Activated naive CD4-positive, alpha-beta T cell treated with anti-CD3 and anti-CD28 coated beads, Interleukin-2, amount 10 ng/mL, durations not matched to agents 7 days and 5 days (primary cell): ENCODE results near the gene FIBP.

Experiments used
- CTCF ChIA-PET: fragments of 350-600 bp; sonication (Branson Sonifier 250); formaldehyde crosslinking; loops from one replicate; lab custom pipeline; 2021; ENCODE audit warnings: antibody characterized with exemption; lab: Charles Lee
- DNase-seq: peaks from one replicate; pipeline ENCODE4 v3.0.0-alpha.2; 2020
- H3K27ac Mint-ChIP-seq: one replicate; pipeline ENCODE4 v1.8.0; 2021; ENCODE audit warnings: mild to moderate bottlenecking, moderate library complexity, mixed read lengths
- H3K27me3 Mint-ChIP-seq: one replicate; pipeline ENCODE4 v1.8.0; 2021; ENCODE audit warnings: mild to moderate bottlenecking, mixed read lengths
- H3K36me3 Mint-ChIP-seq: one replicate; pipeline ENCODE4 v1.8.0; 2021; ENCODE audit warnings: mixed read lengths
- H3K4me1 Mint-ChIP-seq: one replicate; pipeline ENCODE4 v1.8.0; 2021; ENCODE audit warnings: mixed read lengths
- H3K4me3 Mint-ChIP-seq: one replicate; pipeline ENCODE4 v1.8.0; 2021; ENCODE audit warnings: mild to moderate bottlenecking, moderate library complexity, mixed read lengths
- H3K9me3 Mint-ChIP-seq: one replicate; pipeline ENCODE4 v1.8.0; 2021; ENCODE audit warnings: mixed read lengths

The FIBP gene

DNA sequence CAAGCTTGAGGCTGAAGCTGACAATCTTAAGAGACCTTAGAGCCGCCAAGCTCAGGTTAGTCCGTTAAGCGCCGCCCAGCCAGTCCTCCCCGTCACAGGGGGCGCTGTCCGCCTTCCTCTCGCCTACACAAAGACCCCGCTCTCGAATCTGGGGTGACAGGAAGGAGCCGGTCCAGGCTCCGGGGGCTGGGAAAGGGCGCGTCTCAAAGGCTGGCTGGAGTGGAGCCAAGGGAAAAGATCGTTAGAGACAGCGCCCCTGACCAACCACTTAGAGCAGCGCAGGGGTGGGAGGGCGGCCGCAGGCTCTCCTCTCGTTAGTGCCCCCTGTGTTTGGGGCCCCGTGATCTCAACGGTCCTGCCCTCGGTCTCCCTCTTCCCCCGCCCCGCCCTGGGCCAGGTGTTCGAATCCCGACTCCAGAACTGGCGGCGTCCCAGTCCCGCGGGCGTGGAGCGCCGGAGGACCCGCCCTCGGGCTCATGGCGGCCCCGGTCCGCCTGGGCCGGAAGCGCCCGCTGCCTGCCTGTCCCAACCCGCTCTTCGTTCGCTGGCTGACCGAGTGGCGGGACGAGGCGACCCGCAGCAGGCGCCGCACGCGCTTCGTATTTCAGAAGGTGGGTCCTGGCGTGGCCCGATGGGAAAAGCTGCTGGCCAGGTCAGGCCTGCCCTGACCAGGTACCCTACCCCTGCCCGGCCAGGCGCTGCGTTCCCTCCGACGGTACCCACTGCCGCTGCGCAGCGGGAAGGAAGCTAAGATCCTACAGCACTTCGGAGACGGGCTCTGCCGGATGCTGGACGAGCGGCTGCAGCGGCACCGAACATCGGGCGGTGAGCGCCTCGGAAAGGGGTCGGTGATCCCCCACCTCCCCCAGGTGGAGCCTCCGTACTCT lies 27.8 kb downstream of the FIBP start, which contains the start of gene MUS81:
TSS of gene MUS81 (plus strand) at position 156 of the 887 bp plus-strand sequence. CDS start at position 477, 321 bp downstream.
- CTCF ChIA-PET: interaction anchor here (0.6 to 5.6 kb wide), 15 partner anchors 9 to 1413 kb away, joined by 3 to 107 read pairs (median 4); partner anchors contain the start of genes BANF1, CCDC85B, EFEMP2 and EIF1AD
- Mint-ChIP-seq H3K36me3 (peaks cover 44% of the 10 kb centered on the region), H3K27me3 (no peaks in the 10 kb centered on the region), H3K9me3 (no peaks in the 10 kb centered on the region), H3K4me1 (peaks cover 49% of the 10 kb centered on the region), H3K27ac (peak within 1 kb of the TSS; percentile 99), H3K4me3 (peak within 1 kb of the TSS; percentile 94)
- DNase-seq: peak; percentile 97

DNA sequence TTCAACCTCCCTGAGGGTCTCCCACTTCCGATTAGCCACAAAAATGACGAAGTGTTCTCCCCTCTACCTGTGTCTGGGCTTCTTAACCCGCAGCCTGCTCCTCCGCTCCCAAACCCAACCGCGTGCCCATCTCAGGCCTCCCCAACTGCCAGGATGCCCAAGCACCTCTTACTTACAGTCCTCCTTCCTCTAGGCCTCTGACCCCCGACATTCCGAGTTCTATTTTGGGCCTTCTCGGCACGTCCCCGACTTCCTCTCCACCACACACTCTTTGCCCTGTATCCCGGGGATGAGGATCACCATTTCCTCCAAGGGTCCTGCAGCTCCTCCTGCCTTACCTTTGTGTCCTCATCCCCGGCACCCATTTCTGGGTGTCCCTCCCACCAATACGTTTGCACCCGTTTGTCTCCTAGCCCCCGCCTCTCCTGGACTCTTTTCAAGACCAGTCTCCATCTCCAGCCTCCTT lies 28.4 kb downstream of the FIBP start:
- CTCF ChIA-PET: interaction anchor here (0.6 to 5.6 kb wide), 16 partner anchors 8 to 1413 kb away, joined by 3 to 107 read pairs (median 4); partner anchors contain the start of genes BANF1, CCDC85B, EFEMP2 and EIF1AD
- Mint-ChIP-seq H3K27me3 (no peaks in the 10 kb centered on the region), H3K4me3 (peak overlapping the region; percentile 94), H3K36me3 (peaks cover 43% of the 10 kb centered on the region), H3K9me3 (no peaks in the 10 kb centered on the region), H3K4me1 (peaks cover 52% of the 10 kb centered on the region), H3K27ac (peak overlapping the region; percentile 99)
- DNase-seq: no peak

DNA sequence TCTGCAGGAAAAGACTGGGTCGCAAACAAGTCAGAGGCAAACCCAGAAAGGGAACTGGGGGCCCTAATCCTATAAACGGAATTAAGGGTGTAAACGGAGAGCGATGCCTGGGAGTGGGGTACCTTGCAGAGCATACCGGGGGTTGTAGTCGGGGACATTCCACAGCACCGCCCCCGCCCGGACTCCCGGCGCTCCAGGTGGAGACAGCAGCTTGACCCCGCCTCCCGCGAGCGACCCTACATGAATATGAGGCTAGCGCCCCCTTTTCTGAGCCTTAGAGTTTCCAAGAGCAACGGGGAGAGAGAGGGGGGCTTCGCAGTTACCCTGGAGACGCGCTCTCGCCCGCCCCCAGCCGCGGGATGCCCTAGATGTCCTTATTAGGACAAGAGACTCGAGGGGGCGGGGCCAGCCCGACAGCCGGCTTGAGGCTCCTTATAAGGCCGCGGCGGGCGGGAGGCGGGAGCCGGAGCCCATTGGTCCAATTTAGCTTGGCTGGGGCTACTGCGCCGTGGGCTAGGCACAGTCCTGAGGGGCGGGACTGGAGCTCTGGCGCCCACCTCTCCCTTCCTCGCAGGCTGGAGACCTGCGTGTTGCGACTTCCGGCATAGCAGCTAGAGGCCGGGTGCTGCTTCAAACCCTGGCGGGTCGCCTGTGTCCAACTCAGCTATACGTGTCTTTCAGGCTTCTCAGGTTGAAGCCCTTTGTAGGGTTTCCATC lies 29.0 kb downstream of the FIBP start:
- H3K9me3 Mint-ChIP-seq: no peaks in the 10 kb centered on the region
- H3K27ac Mint-ChIP-seq: peak overlapping the region; percentile 99
- DNase-seq: peak; percentile 100
- peak overlapping the region; percentile 94 for H3K4me3 Mint-ChIP-seq
- peaks cover 58% of the 10 kb centered on the region for H3K4me1 Mint-ChIP-seq
- CTCF ChIA-PET: interaction anchor here (0.7 to 5.6 kb wide), 17 partner anchors 8 to 1414 kb away, joined by 3 to 107 read pairs (median 4); partner anchors contain the start of genes BANF1, CCDC85B, EFEMP2 and EIF1AD
- no peaks in the 10 kb centered on the region for H3K27me3 Mint-ChIP-seq
- peaks cover 46% of the 10 kb centered on the region for H3K36me3 Mint-ChIP-seq

DNA sequence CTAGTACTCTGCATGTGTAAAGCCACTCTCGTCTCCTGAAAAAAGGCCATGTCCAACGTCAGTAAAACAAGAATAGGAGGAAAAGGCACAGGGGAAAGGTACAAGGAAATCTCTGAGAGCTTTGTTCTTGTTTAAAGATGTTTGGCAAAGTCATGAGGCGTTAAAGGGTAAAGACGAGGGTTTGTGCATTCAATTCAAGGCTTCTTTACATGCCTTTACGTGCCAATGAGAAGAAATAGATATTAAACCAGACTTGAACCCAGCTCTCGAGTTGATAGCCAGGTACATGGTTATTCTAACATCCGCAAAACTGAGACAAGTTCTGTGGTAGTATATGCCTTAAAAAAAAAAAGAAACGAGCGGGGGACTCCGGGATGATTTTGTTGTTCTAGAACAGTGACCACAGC lies 29.6 kb downstream of the FIBP start:
- peak overlapping the region; percentile 99 for H3K27ac Mint-ChIP-seq
- DNase-seq: no peak
- CTCF ChIA-PET: interaction anchor here (0.7 to 5.6 kb wide), 8 partner anchors 12 to 147 kb away, joined by 3 to 107 read pairs (median 6); partner anchors contain the start of genes CCDC85B, EFEMP2, FIBP and KAT5
- H3K36me3 Mint-ChIP-seq: peaks cover 48% of the 10 kb centered on the region
- H3K27me3 Mint-ChIP-seq: no peaks in the 10 kb centered on the region
- H3K9me3 Mint-ChIP-seq: no peaks in the 10 kb centered on the region
- H3K4me1 Mint-ChIP-seq: peaks cover 64% of the 10 kb centered on the region
- H3K4me3 Mint-ChIP-seq: peak overlapping the region; percentile 94

DNA sequence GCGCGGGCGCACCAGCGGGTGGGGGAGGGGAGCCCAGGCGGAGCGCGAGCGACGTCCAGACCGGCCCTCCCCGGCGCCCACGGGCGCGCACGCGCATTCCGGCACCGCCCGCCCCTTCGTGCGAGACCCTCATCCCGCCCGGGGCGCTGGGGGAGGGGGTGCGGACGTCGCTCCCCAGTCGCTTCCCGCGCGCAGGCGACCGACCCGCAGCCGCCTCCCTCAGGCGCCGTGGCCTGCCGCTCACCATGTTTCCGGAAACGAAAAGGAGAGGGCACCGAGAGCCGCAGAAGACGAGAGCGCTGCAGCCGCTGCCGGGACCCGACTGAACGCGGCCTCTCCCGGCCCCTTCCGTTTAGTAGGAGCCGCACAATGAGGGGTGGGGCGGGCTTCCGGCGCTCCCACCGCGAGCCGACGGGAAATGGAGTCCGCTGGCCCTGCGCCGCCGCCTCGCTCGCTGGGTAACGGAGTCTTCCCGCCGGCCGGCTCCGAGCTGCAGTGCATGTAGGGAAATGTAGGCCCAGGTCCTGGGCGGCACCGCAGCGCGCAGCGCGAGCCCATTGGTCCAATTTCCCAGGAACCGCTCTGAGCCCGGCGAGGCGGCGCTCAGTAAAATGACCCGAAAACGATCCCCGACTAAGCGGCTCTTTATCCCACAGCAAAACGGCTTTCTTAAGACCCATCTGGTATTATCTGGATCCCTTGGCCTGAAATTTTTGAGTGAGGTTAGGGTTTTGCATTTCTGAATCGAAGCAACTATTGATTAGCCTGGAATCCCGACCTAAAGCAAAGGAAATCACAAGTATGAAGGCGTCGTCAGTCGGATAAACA lies 30.2 kb downstream of the FIBP start, which contains the start of gene CFL1:
TSS of gene CFL1 (minus strand) at position 328 of the 828 bp plus-strand sequence. CDS start at position 247, 81 bp downstream.
- DNase-seq: peak; percentile 99
- Mint-ChIP-seq H3K27ac (peak within 1 kb of the TSS; percentile 99), H3K9me3 (no peaks in the 10 kb centered on the region), H3K4me1 (peaks cover 65% of the 10 kb centered on the region), H3K36me3 (peaks cover 49% of the 10 kb centered on the region), H3K27me3 (no peaks in the 10 kb centered on the region), H3K4me3 (peak within 1 kb of the TSS; percentile 94)
- CTCF ChIA-PET: interaction anchor here (0.8 to 5.6 kb wide), 2 partner anchors 30 to 64 kb away, joined by 3 to 107 read pairs; partner anchors contain the start of genes CCDC85B and FIBP

DNA sequence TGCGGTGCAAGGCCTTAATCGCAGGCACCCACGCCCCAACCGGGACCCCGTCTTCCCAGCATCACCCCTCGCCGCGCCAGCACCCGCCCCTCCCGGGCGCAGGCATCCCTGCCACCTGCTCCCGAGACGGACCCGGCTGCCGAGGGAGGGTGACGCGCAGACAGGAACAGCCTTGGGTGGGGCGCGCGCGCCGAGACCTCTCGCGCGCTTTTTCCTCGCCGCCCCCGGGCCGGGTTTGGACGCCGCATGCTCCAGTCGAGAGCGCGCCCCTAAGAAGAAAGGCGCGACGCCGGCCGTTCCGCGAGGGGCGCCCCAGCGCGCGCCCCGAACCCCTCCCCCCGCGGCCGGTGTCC lies 30.8 kb downstream of the FIBP start:
- no peaks in the 10 kb centered on the region for H3K9me3 Mint-ChIP-seq
- peak overlapping the region; percentile 88 for H3K27ac Mint-ChIP-seq
- H3K36me3 Mint-ChIP-seq: peaks cover 43% of the 10 kb centered on the region
- CTCF ChIA-PET: interaction anchor here (5.6 kb wide), 1 partner anchor 31 kb away, joined by 107 read pairs; the partner anchor contains the start of genes CCDC85B and FIBP
- H3K4me3 Mint-ChIP-seq: peak overlapping the region; percentile 88
- peak; percentile 72 for DNase-seq
- no peaks in the 10 kb centered on the region for H3K27me3 Mint-ChIP-seq
- H3K4me1 Mint-ChIP-seq: peaks cover 59% of the 10 kb centered on the region

DNA sequence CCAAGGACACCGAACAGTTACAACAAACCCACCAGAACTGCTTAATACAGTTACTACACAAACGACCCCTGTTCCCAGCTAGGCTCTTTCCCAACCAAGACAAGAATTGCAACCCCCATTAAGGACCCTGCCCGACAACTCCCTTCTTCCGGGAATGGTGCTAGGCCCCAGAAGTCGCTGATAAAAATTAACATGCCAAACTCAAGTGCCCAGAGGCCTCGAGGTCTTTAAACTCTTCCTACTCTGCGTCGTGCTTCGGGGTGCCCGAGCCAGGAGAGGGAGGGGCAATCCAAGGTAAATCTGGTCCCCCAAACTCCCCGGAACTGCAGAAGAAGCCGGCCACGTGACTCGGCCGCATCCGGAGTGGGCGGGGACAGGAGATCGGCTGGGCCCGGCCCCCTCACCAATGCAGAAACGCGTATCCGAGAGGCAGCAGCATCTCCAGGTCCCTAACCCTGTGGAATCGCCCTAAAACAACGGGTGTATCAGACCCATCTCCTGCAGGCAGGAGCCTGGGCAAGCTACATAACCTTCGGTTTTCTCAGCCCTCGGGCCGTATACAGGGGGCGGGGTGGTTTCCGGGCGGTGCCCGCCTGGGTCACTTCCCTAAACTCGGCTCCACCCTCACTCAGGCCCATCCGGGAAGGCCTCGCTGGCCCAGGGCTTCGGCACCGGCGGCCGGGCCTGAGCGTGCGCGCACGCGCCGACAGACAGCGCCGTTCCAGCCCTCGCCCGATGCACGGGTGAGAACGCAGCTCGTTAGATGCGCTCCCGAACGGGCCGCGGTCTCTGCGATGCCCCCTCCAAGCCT lies 31.4 kb downstream of the FIBP start:
- CTCF ChIA-PET: interaction anchor here (5.6 kb wide), 1 partner anchor 31 kb away, joined by 107 read pairs; the partner anchor contains the start of genes CCDC85B and FIBP
- Mint-ChIP-seq H3K27ac (peak overlapping the region; percentile 88), H3K9me3 (peaks cover 1% of the 10 kb centered on the region), H3K4me1 (peaks cover 56% of the 10 kb centered on the region), H3K27me3 (no peaks in the 10 kb centered on the region), H3K36me3 (peaks cover 47% of the 10 kb centered on the region), H3K4me3 (peak overlapping the region; percentile 88)
- peak; percentile 93 for DNase-seq

DNA sequence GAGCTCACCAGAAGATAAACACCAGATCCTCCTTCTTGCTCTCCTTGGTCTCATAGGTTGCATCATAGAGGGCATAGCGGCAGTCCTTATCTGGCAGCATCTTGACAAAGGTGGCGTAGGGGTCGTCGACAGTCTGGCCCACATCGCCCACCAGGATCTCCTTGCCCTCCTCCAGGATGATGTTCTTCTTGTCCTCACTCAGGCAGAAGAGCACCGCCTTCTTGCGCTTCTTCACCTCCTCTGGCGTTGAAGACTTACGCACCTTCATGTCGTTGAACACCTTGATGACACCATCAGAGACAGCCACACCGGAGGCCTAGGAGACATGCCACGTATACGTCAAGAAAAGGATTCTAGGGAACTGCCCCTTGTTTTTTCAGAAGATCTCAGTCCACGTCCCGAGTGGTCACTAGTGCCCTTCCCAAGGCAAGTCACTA lies 32.3 kb downstream of the FIBP start:
- peaks cover 49% of the 10 kb centered on the region for H3K4me1 Mint-ChIP-seq
- DNase-seq: no peak
- peaks cover 53% of the 10 kb centered on the region for H3K36me3 Mint-ChIP-seq
- CTCF ChIA-PET: no interaction called here
- peaks cover 6% of the 10 kb centered on the region for H3K9me3 Mint-ChIP-seq
- H3K4me3 Mint-ChIP-seq: peak overlapping the region; percentile 88
- H3K27ac Mint-ChIP-seq: peak overlapping the region; percentile 88
- H3K27me3 Mint-ChIP-seq: no peaks in the 10 kb centered on the region

DNA sequence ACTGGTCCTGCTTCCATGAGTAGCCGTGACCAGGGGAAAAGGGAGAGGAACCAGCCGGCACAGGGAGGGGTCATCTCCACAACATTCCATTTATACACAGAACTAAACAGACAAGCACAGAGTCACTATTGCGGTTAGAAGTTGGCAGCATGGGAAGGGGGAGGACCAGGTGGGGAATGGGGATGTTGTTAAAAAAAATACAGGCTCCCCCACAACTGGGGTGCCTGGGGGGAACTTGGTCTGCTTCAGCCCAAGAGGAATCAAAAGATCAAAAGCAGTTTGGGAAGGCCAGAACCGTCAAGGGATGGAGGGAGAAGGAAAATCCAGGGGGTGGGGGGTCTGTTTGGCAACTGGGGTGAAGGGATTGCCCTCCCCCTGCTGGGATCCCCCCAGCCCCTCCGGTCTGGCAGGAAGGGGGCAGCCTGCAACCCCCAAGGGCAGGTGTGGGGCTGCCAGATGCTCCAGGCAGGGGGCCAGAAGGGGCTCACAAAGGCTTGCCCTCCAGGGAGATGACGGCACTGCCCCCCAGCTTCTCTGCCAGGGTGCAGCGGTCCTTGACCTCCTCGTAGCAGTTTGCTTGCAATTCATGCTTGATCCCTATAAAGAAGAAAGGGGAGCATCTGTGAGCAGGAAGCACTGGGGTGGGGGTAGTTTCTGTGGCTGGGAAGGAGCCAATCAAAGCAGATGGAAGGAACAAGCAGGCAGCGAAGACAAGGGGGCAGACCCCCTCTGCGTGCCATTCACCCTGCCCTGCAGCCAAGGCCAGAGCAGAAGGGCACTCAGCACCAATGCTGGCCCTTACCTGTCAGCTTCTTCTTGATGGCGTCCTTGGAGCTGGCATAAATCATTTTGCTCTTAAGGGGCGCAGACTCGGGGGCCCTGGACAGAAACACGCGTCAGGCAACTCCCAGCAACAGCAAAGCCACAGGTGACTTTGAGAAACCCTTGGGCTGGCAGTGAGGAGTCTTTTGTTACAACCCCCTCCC lies 33.1 kb downstream of the FIBP start:
- H3K27ac Mint-ChIP-seq: peak overlapping the region; percentile 88
- no peak for DNase-seq
- CTCF ChIA-PET: no interaction called here
- H3K9me3 Mint-ChIP-seq: peaks cover 6% of the 10 kb centered on the region
- peaks cover 47% of the 10 kb centered on the region for H3K4me1 Mint-ChIP-seq
- peaks cover 53% of the 10 kb centered on the region for H3K36me3 Mint-ChIP-seq
- H3K27me3 Mint-ChIP-seq: no peaks in the 10 kb centered on the region
- H3K4me3 Mint-ChIP-seq: peak overlapping the region; percentile 88

DNA sequence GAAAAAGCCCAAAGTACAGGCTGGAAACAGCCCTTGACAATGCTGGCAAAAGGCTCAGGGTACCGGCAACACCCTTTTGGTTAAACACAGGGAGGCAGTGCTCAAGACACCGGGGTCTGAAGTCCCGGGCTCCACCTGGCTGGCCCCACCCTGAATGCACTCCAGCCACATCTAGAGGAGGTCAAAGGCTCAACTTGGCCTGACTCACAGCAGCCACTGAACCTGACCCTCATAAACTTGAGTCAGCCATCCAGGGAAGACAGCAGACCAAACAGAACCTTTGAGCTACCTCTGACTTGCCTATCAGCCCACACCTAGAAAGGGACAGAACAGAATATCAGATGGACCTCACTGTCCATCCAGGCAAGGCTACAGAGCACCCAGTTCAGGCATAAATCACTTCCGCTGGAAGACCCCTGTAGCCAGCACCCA lies 34.1 kb downstream of the FIBP start:
- CTCF ChIA-PET: interaction anchor here (2.0 kb wide), 1 partner anchor 74 kb away, joined by 5 read pairs; the partner anchor contains the start of gene AP5B1
- Mint-ChIP-seq H3K4me3 (peak overlapping the region; percentile 13), H3K27ac (no peak overlapping the region), H3K27me3 (no peaks in the 10 kb centered on the region), H3K36me3 (peaks cover 57% of the 10 kb centered on the region), H3K4me1 (peaks cover 45% of the 10 kb centered on the region), H3K9me3 (peaks cover 6% of the 10 kb centered on the region)
- no peak for DNase-seq

DNA sequence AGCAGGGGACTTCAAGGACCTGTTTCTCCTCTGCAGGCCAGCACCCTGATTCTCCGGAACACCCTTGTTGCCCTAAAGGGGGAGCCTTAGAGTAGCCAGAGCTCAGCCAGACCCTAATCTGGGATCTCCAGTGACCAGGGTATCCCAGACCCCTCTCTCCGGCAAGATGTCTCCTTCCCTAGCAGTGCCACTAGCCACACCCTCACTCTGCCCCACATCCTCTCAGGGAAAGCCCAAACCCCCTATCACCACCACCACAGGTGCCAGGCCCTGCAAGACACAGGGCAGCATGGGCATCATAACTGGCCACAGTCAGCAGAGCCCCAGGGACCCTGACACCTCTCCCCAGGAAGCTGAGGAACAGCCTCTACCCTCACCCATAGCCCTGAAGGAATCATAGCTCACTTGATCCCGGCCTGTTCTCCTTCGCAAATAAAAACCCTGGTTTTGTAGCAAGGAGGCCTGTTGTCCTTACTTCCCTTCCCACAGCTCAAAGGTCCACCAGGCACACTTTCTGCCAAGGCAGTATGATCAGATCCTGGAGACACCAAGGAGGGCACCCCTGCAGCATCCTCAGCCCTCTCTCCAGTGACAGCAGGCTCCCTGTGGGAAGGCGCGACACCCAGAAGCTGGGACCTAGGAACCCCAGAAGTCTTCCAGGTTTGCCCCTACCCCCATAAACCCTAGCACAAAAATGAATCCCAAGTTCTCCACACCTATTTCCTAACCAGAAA lies 34.9 kb downstream of the FIBP start:
- Mint-ChIP-seq H3K4me1 (peaks cover 42% of the 10 kb centered on the region), H3K9me3 (peaks cover 6% of the 10 kb centered on the region), H3K4me3 (no peak overlapping the region), H3K36me3 (peaks cover 57% of the 10 kb centered on the region), H3K27ac (peak overlapping the region; percentile 80), H3K27me3 (no peaks in the 10 kb centered on the region)
- CTCF ChIA-PET: interaction anchor here (1.7 to 2.0 kb wide), 2 partner anchors 11 to 73 kb away, joined by 5 read pairs; partner anchors contain the start of gene AP5B1
- no peak for DNase-seq
